SK-N-SH treated with all-trans-retinoic acid at 6 μM for 48 hours (cell line): Measurements from ENCODE around the gene CDK2.

ENCODE experiments used
- CSDC2 ChIP-seq: fragments of 250-450 bp; sonication (Bioruptor Pico); IDR thresholded peaks from 2 replicates; pipeline ENCODE4 v1.5.0; 2020; ENCODE audit warnings: mild to moderate bottlenecking, moderate library complexity
- PPARA ChIP-seq: fragments of 250-450 bp; sonication (Bioruptor Pico); IDR thresholded peaks from 2 replicates; pipeline ENCODE4 v1.5.0; 2020; ENCODE audit warnings: mild to moderate bottlenecking, borderline replicate concordance
- RARB ChIP-seq: fragments of 250-450 bp; sonication (Bioruptor Pico); IDR thresholded peaks from 2 replicates; pipeline ENCODE4 v1.8.0; 2021; ENCODE audit warnings: mild to moderate bottlenecking, moderate library complexity
- TOX ChIP-seq: fragments of 250-450 bp; sonication (Bioruptor Pico); IDR thresholded peaks from 2 replicates; pipeline ENCODE4 v1.8.0; 2021; ENCODE audit warnings: mild to moderate bottlenecking, moderate library complexity, borderline replicate concordance
- ZC3H10 ChIP-seq: fragments of 250-450 bp; sonication (Bioruptor Pico); IDR thresholded peaks from 2 replicates; pipeline ENCODE4 v1.5.1; 2021; ENCODE audit warnings: mild to moderate bottlenecking, moderate library complexity
- ZFP30 ChIP-seq: fragments of 450-650 bp; formaldehyde crosslinking; IDR thresholded peaks from 2 replicates; pipeline ENCODE4 v1.5.0; 2022; ENCODE audit warnings: mild to moderate bottlenecking, moderate library complexity
- TF ChIP-seq, protein P1 (sequence below): fragments of 250-450 bp; sonication (Bioruptor Pico); IDR thresholded peaks from 2 replicates; pipeline ENCODE4 v1.5.1; 2020; ENCODE audit warnings: low read depth, mild to moderate bottlenecking, moderate library complexity
- TF ChIP-seq, protein P2 (sequence below): fragments of 250-450 bp; sonication (Bioruptor Pico); IDR thresholded peaks from 2 replicates; pipeline ENCODE4 v1.8.0; 2020; ENCODE audit warnings: mild to moderate bottlenecking, moderate library complexity, borderline replicate concordance
- TF ChIP-seq, protein P3 (sequence below): fragments of 250-450 bp; sonication (Bioruptor Pico); IDR thresholded peaks from 2 replicates; pipeline ENCODE4 v1.5.1; 2021; ENCODE audit warnings: mild to moderate bottlenecking, moderate library complexity

DNA sequence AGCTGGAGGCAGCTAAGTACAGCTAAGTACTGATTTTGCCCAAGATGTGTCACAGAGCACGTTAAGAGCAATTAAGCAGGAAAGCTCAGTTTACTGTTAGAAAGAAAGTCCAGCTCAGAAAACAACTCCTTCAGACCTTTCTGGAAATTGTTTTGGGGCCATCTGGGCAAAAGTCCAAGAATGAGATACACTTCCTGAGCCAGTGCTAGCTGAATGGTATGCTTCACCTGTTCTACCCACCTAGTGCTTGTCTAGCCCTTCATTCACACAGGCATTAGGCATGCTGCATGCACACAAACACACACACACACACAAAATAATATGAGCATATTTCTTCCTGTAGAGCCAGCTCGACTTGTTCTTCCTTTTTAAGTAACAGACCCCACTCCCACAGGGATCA lies 47.6 kb downstream of the CDK2 start:
- TF ChIP-seq, protein P1, sequence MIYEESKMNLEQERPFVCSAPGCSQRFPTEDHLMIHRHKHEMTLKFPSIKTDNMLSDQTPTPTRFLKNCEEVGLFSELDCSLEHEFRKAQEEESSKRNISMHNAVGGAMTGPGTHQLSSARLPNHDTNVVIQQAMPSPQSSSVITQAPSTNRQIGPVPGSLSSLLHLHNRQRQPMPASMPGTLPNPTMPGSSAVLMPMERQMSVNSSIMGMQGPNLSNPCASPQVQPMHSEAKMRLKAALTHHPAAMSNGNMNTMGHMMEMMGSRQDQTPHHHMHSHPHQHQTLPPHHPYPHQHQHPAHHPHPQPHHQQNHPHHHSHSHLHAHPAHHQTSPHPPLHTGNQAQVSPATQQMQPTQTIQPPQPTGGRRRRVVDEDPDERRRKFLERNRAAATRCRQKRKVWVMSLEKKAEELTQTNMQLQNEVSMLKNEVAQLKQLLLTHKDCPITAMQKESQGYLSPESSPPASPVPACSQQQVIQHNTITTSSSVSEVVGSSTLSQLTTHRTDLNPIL, result no peak
- TF ChIP-seq, protein P2, sequence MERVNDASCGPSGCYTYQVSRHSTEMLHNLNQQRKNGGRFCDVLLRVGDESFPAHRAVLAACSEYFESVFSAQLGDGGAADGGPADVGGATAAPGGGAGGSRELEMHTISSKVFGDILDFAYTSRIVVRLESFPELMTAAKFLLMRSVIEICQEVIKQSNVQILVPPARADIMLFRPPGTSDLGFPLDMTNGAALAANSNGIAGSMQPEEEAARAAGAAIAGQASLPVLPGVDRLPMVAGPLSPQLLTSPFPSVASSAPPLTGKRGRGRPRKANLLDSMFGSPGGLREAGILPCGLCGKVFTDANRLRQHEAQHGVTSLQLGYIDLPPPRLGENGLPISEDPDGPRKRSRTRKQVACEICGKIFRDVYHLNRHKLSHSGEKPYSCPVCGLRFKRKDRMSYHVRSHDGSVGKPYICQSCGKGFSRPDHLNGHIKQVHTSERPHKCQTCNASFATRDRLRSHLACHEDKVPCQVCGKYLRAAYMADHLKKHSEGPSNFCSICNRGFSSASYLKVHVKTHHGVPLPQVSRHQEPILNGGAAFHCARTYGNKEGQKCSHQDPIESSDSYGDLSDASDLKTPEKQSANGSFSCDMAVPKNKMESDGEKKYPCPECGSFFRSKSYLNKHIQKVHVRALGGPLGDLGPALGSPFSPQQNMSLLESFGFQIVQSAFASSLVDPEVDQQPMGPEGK (CRISPR knock-in tag), result no peak
- TF ChIP-seq PPARA (CRISPR knock-in tag) (no peak), RARB (CRISPR knock-in tag) (no peak), TOX (CRISPR knock-in tag) (no peak), ZC3H10 (no peak), CSDC2 (CRISPR knock-in tag) (no peak), ZFP30 (CRISPR knock-in tag) (no peak)
- TF ChIP-seq, protein P3, sequence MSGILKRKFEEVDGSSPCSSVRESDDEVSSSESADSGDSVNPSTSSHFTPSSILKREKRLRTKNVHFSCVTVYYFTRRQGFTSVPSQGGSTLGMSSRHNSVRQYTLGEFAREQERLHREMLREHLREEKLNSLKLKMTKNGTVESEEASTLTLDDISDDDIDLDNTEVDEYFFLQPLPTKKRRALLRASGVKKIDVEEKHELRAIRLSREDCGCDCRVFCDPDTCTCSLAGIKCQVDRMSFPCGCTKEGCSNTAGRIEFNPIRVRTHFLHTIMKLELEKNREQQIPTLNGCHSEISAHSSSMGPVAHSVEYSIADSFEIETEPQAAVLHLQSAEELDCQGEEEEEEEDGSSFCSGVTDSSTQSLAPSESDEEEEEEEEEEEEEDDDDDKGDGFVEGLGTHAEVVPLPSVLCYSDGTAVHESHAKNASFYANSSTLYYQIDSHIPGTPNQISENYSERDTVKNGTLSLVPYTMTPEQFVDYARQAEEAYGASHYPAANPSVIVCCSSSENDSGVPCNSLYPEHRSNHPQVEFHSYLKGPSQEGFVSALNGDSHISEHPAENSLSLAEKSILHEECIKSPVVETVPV (CRISPR knock-in tag), result no peak
